ENCODE results near the gene PCDHGA6. TPM values are rescaled to one million over a fixed set of nuclear protein-coding genes. Genes with fewer than 3 reads are reported as not detected.
"Not testable (repeated sequence)": the region's sequence is repeated elsewhere in the genome, so short reads cannot be mapped to it uniquely, and the experiment has no call there.

The PCDHGA6 gene
- total RNA-seq, 1 donor from 2014 or later, result 0.70 TPM

- intact Hi-C loops (cut with micrococcal nuclease), result loop anchor here (1.0 to 5.0 kb wide), 3 partner anchors 62 to 198 kb away; partner anchors contain the start of gene PCDHGA11
Observed at GRCh38 chr5:141359790-141360426, 13.8 kb upstream of the PCDHGA6 start, which contains the start of gene PCDHGB2. Gene PCDHGB2, plus strand, starts transcription at chr5:141359994. Its CDS starts 142 bp downstream, at chr5:141360136.

- intact Hi-C loops (cut with micrococcal nuclease), result loop anchor here (2.0 to 5.0 kb wide), 2 partner anchors 62 to 152 kb away; partner anchors contain the start of gene PCDHGA11
Observed at GRCh38 chr5:141360685-141361084, 13.0 kb upstream of the PCDHGA6 start.

- intact Hi-C loops (cut with micrococcal nuclease), result loop anchor here (5.0 kb wide), 1 partner anchor 60 kb away; the partner anchor contains the start of gene PCDHGA11
Observed at GRCh38 chr5:141362719-141363118, 11.0 kb upstream of the PCDHGA6 start.

- intact Hi-C loops (cut with micrococcal nuclease), result loop anchor here (5.0 kb wide), 1 partner anchor 58 kb away; the partner anchor contains the start of gene PCDHGA11
Observed at GRCh38 chr5:141363952-141364660, 9.6 kb upstream of the PCDHGA6 start, which contains the start of gene PCDHGA5. Gene PCDHGA5, plus strand, starts transcription at chr5:141364162. Its CDS starts 169 bp downstream, at chr5:141364331.

GRCh38 chr5:141366016-141366896 lies 7.4 kb upstream of the PCDHGA6 start:
- intact Hi-C loops (cut with micrococcal nuclease), result no loop called here

GRCh38 chr5:141369994-141370848 lies 3.5 kb upstream of the PCDHGA6 start, which contains the start of gene PCDHGB3:
Gene PCDHGB3, plus strand, starts transcription at chr5:141370242. Its CDS starts 153 bp downstream, at chr5:141370395.
- intact Hi-C loops (cut with micrococcal nuclease), result no loop called here

GRCh38 chr5:141371572-141372475 lies 1.9 kb upstream of the PCDHGA6 start:
- intact Hi-C loops (cut with micrococcal nuclease), result no loop called here

- intact Hi-C loops (cut with micrococcal nuclease), result no loop called here
Observed at GRCh38 chr5:141374627-141375026, 936 bp downstream of the PCDHGA6 start.

GRCh38 chr5:141375444-141376155 lies 1.9 kb downstream of the PCDHGA6 start:
- intact Hi-C loops (cut with micrococcal nuclease), result not testable (repeated sequence)

GRCh38 chr5:141382469-141383294 lies 9.0 kb downstream of the PCDHGA6 start, which contains the start of gene PCDHGA7:
Gene PCDHGA7, plus strand, starts transcription at chr5:141382742. Its CDS starts 158 bp downstream, at chr5:141382900.
- intact Hi-C loops (cut with micrococcal nuclease), result no loop called here

GRCh38 chr5:141383345-141383744 lies 9.7 kb downstream of the PCDHGA6 start:
- intact Hi-C loops (cut with micrococcal nuclease), result no loop called here

GRCh38 chr5:141384471-141385267 lies 11.0 kb downstream of the PCDHGA6 start:
- intact Hi-C loops (cut with micrococcal nuclease), result no loop called here

GRCh38 chr5:141387557-141388311 lies 14.0 kb downstream of the PCDHGA6 start, which contains the start of gene PCDHGB4:
Gene PCDHGB4, plus strand, starts transcription at chr5:141387698. Its CDS starts 187 bp downstream, at chr5:141387885.
- intact Hi-C loops (cut with micrococcal nuclease), result not testable (repeated sequence)

GRCh38 chr5:141388661-141389060 lies 15.0 kb downstream of the PCDHGA6 start:
- intact Hi-C loops (cut with micrococcal nuclease), result no loop called here

GRCh38 chr5:141389153-141390042 lies 15.7 kb downstream of the PCDHGA6 start:
- intact Hi-C loops (cut with micrococcal nuclease), result no loop called here
